OCI-LY3 (cell line): ENCODE data around the gene TET2.

Source experiments
- CTCF ChIP-seq: fragments of 200-600, 300-600 bp; sonication (generic); IDR thresholded peaks from 2 replicates; pipeline ENCODE4 v1.5.1; 2014; ENCODE audit warnings: antibody characterized with exemption, low read length, low read depth
- EZH2phosphoT487 ChIP-seq: fragments of 200-600 bp; shearing (Covaris generic); IDR thresholded peaks from 2 replicates; pipeline ENCODE4 v1.6.1; 2018; ENCODE audit warnings: antibody characterized with exemption, mixed run types, low read depth

GRCh38 chr4:105192474-105192873, 45.8 kb downstream of the TET2 start:
- no peak for TF ChIP-seq CTCF
- no peak for TF ChIP-seq EZH2phosphoT487
